Tibial artery (tissue), 4 donors: ENCODE measurements around the gene GNS.

Source experiments
- DNase-seq, 2 donors: peaks; one replicate each; pipeline ENCODE4 v3.0.0-alpha.2; 2019
- H3K27ac ChIP-seq, 2 donors: fragments of 200-600 bp; sonication (generic) in 1 of 2; 1 replicate in 1 of 2; 2 replicates in 1 of 2; pipeline ENCODE4 v1.5.1; 2018 to 2019; ENCODE audit warnings: mild to moderate bottlenecking in 1 of 2
- H3K27me3 ChIP-seq, 2 donors: fragments of 200-600 bp; sonication (generic) in 1 of 2; one replicate each; pipeline versions ENCODE4 v1.5.1 to v1.6.0; 2016 to 2019
- H3K36me3 ChIP-seq, 3 donors: fragments of 200-600 bp; sonication (generic) in 2 of 3; one replicate each; pipeline ENCODE4 v1.5.1; 2016 to 2019; ENCODE audit warnings: mild to moderate bottlenecking in 2 of 3
- H3K4me1 ChIP-seq, 4 donors: fragments of 200-600 bp; sonication (generic) in 2 of 4; 1 replicate in 3 of 4; 2 replicates in 1 of 4; pipeline ENCODE4 v1.5.1; 2016 to 2019
- H3K4me3 ChIP-seq, 2 donors: fragments of 200-600 bp; sonication (generic) in 1 of 2; 1 replicate in 1 of 2; 2 replicates in 1 of 2; pipeline ENCODE4 v1.5.1; 2018 to 2019; ENCODE audit warnings: mild to moderate bottlenecking in 2 of 2
- H3K9me3 ChIP-seq, 3 donors: fragments of 200-600 bp; sonication (generic) in 1 of 3; one replicate each; pipeline ENCODE4 v1.5.1; 2016 to 2019
- CTCF ChIP-seq, 2 experiments: fragments of 200-600 bp in 1 of 2; fragments of 450-650 bp in 1 of 2; IDR thresholded peaks; one replicate each; pipeline ENCODE4 v1.5.1; 2017 to 2019; ENCODE audit warnings: antibody characterized with exemption in 2 of 2, mild to moderate bottlenecking in 1 of 2, moderate library complexity in 1 of 2
- intact Hi-C: fragments of 100-400 bp; cut with DNase I; formaldehyde crosslinking; loops from one replicate; pipeline ENCODE4 v1.15.0; 2023; ENCODE audit warnings: low total_unique reads

The GNS gene

GRCh38 chr12:64723630-64724029 is 35.6 kb downstream of the GNS start:
- Histone ChIP-seq H3K27me3 (no peaks in the 10 kb centered on the region), H3K9me3 (no peaks in the 10 kb centered on the region), H3K27ac (no peak overlapping the region), H3K36me3 (peaks cover 45 to 89% (median 78%) of the 10 kb centered on the region in 3 donors), H3K4me3 (no peak overlapping the region), H3K4me1 (no peaks in the 10 kb centered on the region)
- intact Hi-C loops: no loop called here
- DNase-seq: no peak
- no peak for TF ChIP-seq CTCF (IDR thresholded peaks at IDR 0.05)

DNA sequence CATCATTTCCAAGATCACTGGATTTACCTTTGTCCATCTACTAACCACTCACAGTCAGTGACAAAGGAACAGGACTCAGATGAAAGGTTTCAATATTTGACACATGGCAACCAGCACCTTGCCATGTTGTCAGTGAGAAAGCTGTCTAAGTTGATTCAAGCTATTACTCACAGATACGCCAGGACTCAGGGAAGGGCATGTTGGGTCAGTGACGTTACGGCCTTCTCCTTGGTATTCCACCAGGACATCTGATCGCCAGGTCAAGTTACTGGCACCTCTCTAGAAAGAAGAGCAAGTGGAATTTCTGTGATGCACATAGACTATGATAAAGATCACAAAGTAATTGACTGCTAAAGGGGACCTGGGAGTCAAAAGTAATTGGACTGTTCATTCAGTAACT is 36.4 kb downstream of the GNS start:
- TF ChIP-seq CTCF (IDR thresholded peaks at IDR 0.05): no peak
- no peaks in the 10 kb centered on the region for H3K9me3 ChIP-seq
- no peaks in the 10 kb centered on the region for H3K4me1 ChIP-seq
- intact Hi-C loops: no loop called here
- DNase-seq: no peak
- H3K27ac ChIP-seq: no peak overlapping the region
- peaks cover 45 to 84% (median 77%) of the 10 kb centered on the region in 3 donors for H3K36me3 ChIP-seq
- no peak overlapping the region for H3K4me3 ChIP-seq
- H3K27me3 ChIP-seq: no peaks in the 10 kb centered on the region

GRCh38 chr12:64720884-64721283 is 38.3 kb downstream of the GNS start:
- Histone ChIP-seq H3K36me3 (peaks cover 58 to 91% (median 88%) of the 10 kb centered on the region in 3 donors), H3K4me1 (no peaks in the 10 kb centered on the region), H3K4me3 (no peak overlapping the region), H3K27ac (no peak overlapping the region), H3K9me3 (no peaks in the 10 kb centered on the region), H3K27me3 (no peaks in the 10 kb centered on the region)
- intact Hi-C loops: no loop called here
- no peak for TF ChIP-seq CTCF (IDR thresholded peaks at IDR 0.05)
- DNase-seq: no peak

- no peak for DNase-seq
- TF ChIP-seq CTCF (IDR thresholded peaks at IDR 0.05): no peak
- Histone ChIP-seq H3K4me1 (no peaks in the 10 kb centered on the region), H3K9me3 (no peaks in the 10 kb centered on the region), H3K36me3 (peaks cover 61 to 89% (median 83%) of the 10 kb centered on the region in 3 donors), H3K27me3 (no peaks in the 10 kb centered on the region), H3K4me3 (no peak overlapping the region), H3K27ac (no peak overlapping the region)
- intact Hi-C loops: no loop called here
These were observed 40.6 kb downstream of the GNS start for GRCh38 chr12:64718649-64719048.

DNA sequence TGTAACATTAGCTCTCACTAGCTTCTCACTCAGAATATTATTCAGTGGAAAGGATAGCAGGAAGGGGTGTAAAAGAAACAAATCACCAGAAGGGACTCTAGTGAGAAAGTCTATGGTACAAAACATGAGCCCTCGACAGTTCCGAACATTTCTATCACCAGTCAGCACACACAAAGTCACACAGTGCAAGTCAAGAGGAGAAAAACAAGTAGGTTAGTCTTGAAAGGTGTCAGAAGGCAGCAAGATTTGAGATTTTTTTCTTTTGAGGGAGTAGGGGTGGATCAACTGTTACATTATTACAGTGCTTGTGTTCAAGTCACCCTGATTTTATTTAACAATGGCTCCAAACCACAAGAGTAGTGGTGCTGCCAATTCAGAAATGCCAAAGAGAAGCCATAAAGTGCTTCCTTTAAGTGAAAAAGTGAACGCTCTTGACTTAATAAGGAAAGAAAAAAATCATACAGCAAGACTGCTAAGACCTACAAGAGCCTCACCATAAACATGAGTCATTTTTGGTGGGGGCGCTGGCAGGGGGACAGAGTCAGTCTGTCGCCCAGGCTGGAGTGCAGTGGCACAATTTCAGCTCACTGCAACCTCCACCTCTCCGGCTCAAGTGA is 42.3 kb downstream of the GNS start:
- TF ChIP-seq CTCF (IDR thresholded peaks at IDR 0.05): no peak
- no peaks in the 10 kb centered on the region for H3K9me3 ChIP-seq
- DNase-seq: no peak
- intact Hi-C loops: no loop called here
- no peaks in the 10 kb centered on the region for H3K27me3 ChIP-seq
- H3K27ac ChIP-seq: no peak overlapping the region
- H3K4me1 ChIP-seq: no peaks in the 10 kb centered on the region
- H3K4me3 ChIP-seq: no peak overlapping the region
- peaks cover 53 to 85% (median 74%) of the 10 kb centered on the region in 3 donors for H3K36me3 ChIP-seq

GRCh38 chr12:64716371-64716770 is 42.8 kb downstream of the GNS start:
- intact Hi-C loops: no loop called here
- H3K27me3 ChIP-seq: no peaks in the 10 kb centered on the region
- peaks cover 48 to 82% (median 69%) of the 10 kb centered on the region in 3 donors for H3K36me3 ChIP-seq
- TF ChIP-seq CTCF (IDR thresholded peaks at IDR 0.05): no peak
- no peak for DNase-seq
- H3K9me3 ChIP-seq: no peaks in the 10 kb centered on the region
- no peaks in the 10 kb centered on the region for H3K4me1 ChIP-seq
- H3K27ac ChIP-seq: no peak overlapping the region
- no peak overlapping the region for H3K4me3 ChIP-seq
